DOHH2 (cell line): ENCODE results near the gene PIGN.

Experiments used
- H3F3A ChIP-seq: fragments of 200-600 bp; sonication (generic), shearing (Covaris generic); 2 replicates; pipeline ENCODE4 v1.6.0; 2016; ENCODE audit warnings: antibody characterized with exemption, mild to moderate bottlenecking; ENCODE audit not compliant: control insufficient read depth, insufficient read depth
- H3K27ac ChIP-seq: fragments of 200-600 bp; sonication (generic); 2 replicates; pipeline ENCODE4 v1.5.1; 2014; ENCODE audit warnings: low read depth, mild to moderate bottlenecking, low read length, moderate library complexity
- H3K27me3 ChIP-seq: fragments of 200-600 bp; sonication (generic); 2 replicates; pipeline ENCODE4 v1.6.1; 2014; ENCODE audit warnings: mild to moderate bottlenecking, low read length, mixed read lengths; ENCODE audit not compliant: control insufficient read depth
- H3K36me3 ChIP-seq: fragments of 200-600 bp; sonication (generic); 2 replicates; pipeline ENCODE4 v1.6.1; 2014; ENCODE audit warnings: mild to moderate bottlenecking, low read length, moderate library complexity, mixed read lengths; ENCODE audit not compliant: control insufficient read depth
- H3K4me1 ChIP-seq: fragments of 200-600 bp; sonication (generic); 2 replicates; pipeline ENCODE4 v1.6.1; 2014; ENCODE audit warnings: mild to moderate bottlenecking, low read length, mixed read lengths; ENCODE audit not compliant: control insufficient read depth
- H3K4me2 ChIP-seq: fragments of 200-600 bp; sonication (generic); 2 replicates; pipeline ENCODE4 v1.6.0; 2014; ENCODE audit warnings: mild to moderate bottlenecking, low read length, moderate library complexity
- H3K4me3 ChIP-seq: fragments of 200-600 bp; sonication (generic); 2 replicates; pipeline ENCODE4 v1.5.1; 2014; ENCODE audit warnings: mild to moderate bottlenecking, low read length, mixed read lengths
- H3K79me2 ChIP-seq: fragments of 200-600 bp; sonication (generic); 2 replicates; pipeline ENCODE4 v1.6.1; 2014; ENCODE audit warnings: mild to moderate bottlenecking, low read length, mixed read lengths; ENCODE audit not compliant: control insufficient read depth
- H3K9me2 ChIP-seq: fragments of 200-600 bp; sonication (generic); replicated peaks from 2 replicates; pipeline ENCODE4 v1.6.1; 2014; ENCODE audit warnings: mild to moderate bottlenecking, low read length, mixed read lengths; ENCODE audit not compliant: control insufficient read depth
- H3K9me3 ChIP-seq: fragments of 200-600 bp; sonication (generic); 2 replicates; pipeline ENCODE4 v1.6.1; 2014; ENCODE audit warnings: antibody characterized with exemption, low read length, mixed read lengths; ENCODE audit not compliant: control insufficient read depth, insufficient read depth
- H4K20me1 ChIP-seq: fragments of 200-600 bp; sonication (generic); 2 replicates; pipeline ENCODE4 v1.6.0; 2014; ENCODE audit warnings: low read depth, mild to moderate bottlenecking, antibody characterized with exemption, low read length, moderate library complexity; ENCODE audit not compliant: control insufficient read depth, insufficient read depth
- CTCF ChIP-seq: fragments of 200-600 bp; sonication (generic); IDR thresholded peaks from one replicate; pipeline ENCODE4 v1.5.1; 2014; ENCODE audit warnings: antibody characterized with exemption, mild to moderate bottlenecking, low read depth, low read length; ENCODE audit not compliant: poor library complexity, severe bottlenecking
- EZH2phosphoT487 ChIP-seq: fragments of 200-600 bp; sonication (generic); IDR thresholded peaks from 2 replicates; pipeline ENCODE4 v1.6.1; 2017; ENCODE audit warnings: borderline replicate concordance, mild to moderate bottlenecking, antibody characterized with exemption, low read length, moderate library complexity, mixed read lengths

Gene PIGN

GRCh38 chr18:62009521-62009920 lies 177.3 kb downstream of the PIGN start:
- H4K20me1 ChIP-seq: no peaks in the 10 kb centered on the region
- H3K4me2 ChIP-seq: no peak overlapping the region
- no peaks in the 10 kb centered on the region for H3K36me3 ChIP-seq
- H3K79me2 ChIP-seq: no peaks in the 10 kb centered on the region
- no peaks in the 10 kb centered on the region for H3F3A ChIP-seq
- no peaks in the 10 kb centered on the region for H3K4me1 ChIP-seq
- peaks cover 9% of the 10 kb centered on the region; the same call in 1 of the 2 replicates for H3K9me3 ChIP-seq
- TF ChIP-seq CTCF (no peak), EZH2phosphoT487 (no peak)
- no peaks in the 10 kb centered on the region for H3K9me2 ChIP-seq
- no peak overlapping the region for H3K27ac ChIP-seq
- H3K27me3 ChIP-seq: no peaks in the 10 kb centered on the region; the same call in 1 of the 2 replicates
- H3K4me3 ChIP-seq: no peak overlapping the region

GRCh38 chr18:62001396-62001795 lies 185.5 kb downstream of the PIGN start:
- H4K20me1 ChIP-seq: no peaks in the 10 kb centered on the region
- no peak overlapping the region for H3K4me3 ChIP-seq
- no peaks in the 10 kb centered on the region for H3K27me3 ChIP-seq
- H3K4me1 ChIP-seq: no peaks in the 10 kb centered on the region
- no peaks in the 10 kb centered on the region for H3K9me2 ChIP-seq
- no peak overlapping the region for H3K4me2 ChIP-seq
- no peak overlapping the region for H3K27ac ChIP-seq
- H3K36me3 ChIP-seq: no peaks in the 10 kb centered on the region
- H3K79me2 ChIP-seq: no peaks in the 10 kb centered on the region
- no peak for TF ChIP-seq EZH2phosphoT487
- H3F3A ChIP-seq: no peaks in the 10 kb centered on the region
- H3K9me3 ChIP-seq: peaks cover 9% of the 10 kb centered on the region; the same call in 1 of the 2 replicates

- TF ChIP-seq CTCF (no peak), EZH2phosphoT487 (no peak)
- Histone ChIP-seq H3K4me1 (no peaks in the 10 kb centered on the region), H3K27me3 (no peaks in the 10 kb centered on the region), H3K27ac (no peak overlapping the region), H3K4me2 (no peak overlapping the region), H3K4me3 (no peak overlapping the region), H3K79me2 (no peaks in the 10 kb centered on the region), H3F3A (no peaks in the 10 kb centered on the region), H3K9me2 (no peaks in the 10 kb centered on the region), H3K36me3 (no peaks in the 10 kb centered on the region), H3K9me3 (no peaks in the 10 kb centered on the region), H4K20me1 (no peaks in the 10 kb centered on the region)
Observed at GRCh38 chr18:61998957-61999356, 187.9 kb downstream of the PIGN start.

GRCh38 chr18:61998335-61998734 lies 188.5 kb downstream of the PIGN start:
- no peaks in the 10 kb centered on the region for H3K79me2 ChIP-seq
- H3K4me1 ChIP-seq: no peaks in the 10 kb centered on the region
- no peaks in the 10 kb centered on the region for H3K27me3 ChIP-seq
- H3K9me2 ChIP-seq: no peaks in the 10 kb centered on the region
- H3F3A ChIP-seq: no peaks in the 10 kb centered on the region
- H3K4me3 ChIP-seq: no peak overlapping the region
- no peaks in the 10 kb centered on the region for H3K9me3 ChIP-seq
- H3K4me2 ChIP-seq: no peak overlapping the region
- no peak overlapping the region for H3K27ac ChIP-seq
- H4K20me1 ChIP-seq: no peaks in the 10 kb centered on the region
- TF ChIP-seq CTCF (no peak), EZH2phosphoT487 (no peak)
- no peaks in the 10 kb centered on the region for H3K36me3 ChIP-seq
